Hypothalamus (tissue), 51 donors: ENCODE measurements around the gene ZNF385A.
"Not testable (repeated sequence)": the region's sequence is repeated elsewhere in the genome, so short reads cannot be mapped to it uniquely, and the experiment has no call there.

ENCODE experiments used
- DNase-seq, 51 donors: peaks; one replicate each; lab custom pipeline; 2025; lab: John Stamatoyannopoulos, UW

ZNF385A gene

DNA sequence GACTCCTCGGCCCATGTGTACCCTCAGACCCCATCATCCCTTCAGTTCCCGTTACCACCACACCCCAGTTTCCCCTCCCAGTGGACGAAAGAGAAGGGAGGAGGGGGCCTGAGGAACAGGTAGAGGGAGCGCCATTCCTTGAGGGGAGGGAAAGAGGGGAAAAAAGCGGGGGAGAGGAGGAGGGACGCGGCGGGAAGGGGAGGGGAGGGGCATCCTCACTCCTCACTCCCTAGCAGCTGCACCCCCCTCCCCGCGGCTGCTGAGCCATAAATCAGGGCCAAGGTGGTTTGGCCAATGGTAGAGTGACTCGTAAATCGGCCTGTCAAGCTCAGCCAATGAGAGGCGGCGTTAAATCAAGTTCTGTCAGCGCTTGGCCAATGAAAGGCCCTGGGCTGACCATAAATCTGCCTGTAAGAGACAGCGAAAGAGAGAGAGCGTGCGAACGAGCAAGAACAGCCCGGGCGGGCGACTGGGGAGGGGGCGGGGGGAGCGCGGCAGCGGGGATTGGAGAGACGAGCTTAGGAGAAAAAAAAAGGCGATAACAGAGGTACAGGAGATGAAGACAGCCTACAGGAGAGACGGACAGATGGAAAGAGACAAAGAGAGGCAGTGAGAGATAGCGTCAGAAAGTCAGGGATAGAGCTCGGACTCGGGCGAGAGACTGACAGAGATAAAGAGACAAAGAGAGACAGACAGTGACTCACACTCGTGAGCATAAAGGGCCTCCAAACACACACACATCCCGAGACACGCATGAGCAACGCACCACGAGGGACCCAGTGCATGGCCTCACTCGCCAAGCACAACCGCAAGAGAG lies 25.4 kb downstream of the ZNF385A start:
- DNase-seq, result peak; percentile 62 to 99 (median 95)

GRCh38 chr12:54358191-54358944 lies 26.2 kb downstream of the ZNF385A start:
- peak in 18 of 51 donors; percentile 14 to 58 (median 29) for DNase-seq

DNA sequence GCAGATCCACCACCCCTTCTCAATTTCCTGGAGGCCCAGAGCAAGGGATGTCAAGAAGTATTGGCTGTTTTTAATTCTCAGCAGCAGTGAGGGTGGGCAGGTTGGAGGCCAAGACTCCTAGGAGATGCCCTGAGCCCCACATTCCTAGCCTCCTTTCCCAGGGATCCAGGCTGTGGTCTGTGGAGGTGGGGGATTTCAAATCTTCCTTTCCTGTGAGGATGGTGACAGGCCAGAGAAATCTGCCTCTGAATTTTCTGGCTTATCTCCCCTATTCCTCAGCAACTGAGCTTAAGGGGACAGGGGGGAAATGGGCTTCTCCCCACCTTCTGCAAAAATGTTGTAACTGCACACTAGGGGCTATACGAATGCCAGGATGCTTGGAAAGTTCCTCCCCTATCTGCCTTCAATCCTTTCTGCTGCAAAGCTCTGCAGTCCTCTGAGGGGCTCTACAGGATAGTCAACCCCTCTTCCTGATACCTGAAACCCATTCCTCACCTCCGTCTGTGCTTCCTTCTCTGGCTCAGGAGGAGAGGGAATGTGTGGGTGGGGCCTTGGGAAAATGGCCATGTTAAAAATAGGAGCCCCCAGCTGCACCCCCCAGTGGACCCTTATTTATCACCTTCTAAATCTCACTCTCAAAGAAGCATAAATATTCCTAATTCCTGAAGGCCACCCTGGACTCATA lies 26.9 kb downstream of the ZNF385A start:
- DNase-seq, result no peak

DNA sequence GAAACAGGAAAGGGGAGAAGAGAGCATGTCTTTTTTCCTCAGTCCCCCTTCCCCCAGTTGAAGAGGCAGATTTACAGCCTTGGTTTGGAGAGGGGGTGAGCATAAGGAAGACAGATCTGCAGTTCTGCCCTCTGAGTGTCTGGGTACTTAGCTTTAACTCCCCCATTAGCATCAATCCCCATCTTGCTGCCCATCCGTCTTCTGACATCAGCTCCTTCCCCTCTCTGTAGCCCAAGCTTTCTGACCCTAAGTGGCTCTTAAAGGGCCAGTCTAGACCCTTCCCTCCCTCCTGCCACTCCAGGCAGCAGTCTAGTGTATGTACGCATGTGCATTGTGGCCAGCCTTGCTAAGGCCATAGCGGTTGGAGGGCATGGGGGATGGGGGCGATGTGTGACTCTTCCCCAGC lies 27.6 kb downstream of the ZNF385A start:
- DNase-seq, result no peak

DNA sequence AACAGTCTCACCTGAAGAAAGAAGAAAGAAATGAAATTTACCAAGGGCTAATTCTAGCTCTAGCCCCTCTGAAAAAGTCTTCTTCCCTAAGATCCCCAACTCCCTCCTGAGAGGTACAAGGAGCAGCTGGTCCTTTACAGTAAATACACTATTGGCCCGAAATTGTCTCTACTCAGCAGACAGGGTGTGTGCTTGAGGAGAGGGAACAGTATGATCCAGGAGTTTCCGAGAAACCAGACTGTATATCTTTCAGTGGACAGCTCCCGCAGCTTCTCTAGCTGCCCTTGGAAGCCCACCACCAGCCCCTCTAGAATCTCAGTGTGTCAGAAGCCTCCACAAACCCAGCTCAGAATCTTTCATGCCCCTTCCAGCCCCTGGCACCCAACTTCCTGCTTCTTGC lies 28.3 kb downstream of the ZNF385A start:
- no peak for DNase-seq

DNA sequence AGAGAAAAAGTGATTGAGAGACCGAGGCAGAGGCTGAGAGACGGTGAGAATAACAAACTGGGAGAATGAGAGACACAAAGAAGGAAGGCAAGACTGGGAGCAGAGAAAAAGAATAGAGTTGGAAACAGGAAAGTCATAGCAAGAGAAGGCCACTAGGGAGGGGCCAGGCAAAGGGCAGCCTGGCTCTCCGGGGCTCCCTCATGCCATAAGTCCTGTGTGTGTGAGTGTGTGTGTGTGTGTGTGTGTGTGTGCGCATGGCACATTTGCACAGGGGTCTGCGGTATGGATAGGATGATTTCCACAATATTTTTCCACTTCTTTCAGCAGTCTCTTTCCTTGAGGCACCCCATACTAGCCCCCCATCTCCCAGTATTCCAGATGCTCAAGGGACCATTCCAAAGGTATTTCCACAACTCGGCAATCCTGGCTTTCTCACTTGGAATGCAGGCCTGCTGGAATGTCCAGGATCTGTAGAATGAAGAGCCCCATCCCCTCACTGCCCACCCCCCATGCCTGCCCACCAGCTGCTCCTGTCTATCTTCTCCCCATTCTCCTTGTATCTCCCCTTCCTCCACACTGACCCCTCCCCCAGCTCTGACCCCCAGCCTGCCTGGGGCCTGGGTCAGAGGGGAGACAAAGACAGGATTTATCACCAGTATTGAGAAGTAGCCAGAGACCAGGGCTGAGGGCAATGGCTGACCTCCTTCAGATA lies 29.3 kb downstream of the ZNF385A start:
- no peak for DNase-seq

GRCh38 chr12:54354271-54354670 lies 30.3 kb downstream of the ZNF385A start:
- not testable (repeated sequence) for DNase-seq

- peak in 32 of 51 donors; percentile 15 to 80 (median 48) for DNase-seq
Observed at GRCh38 chr12:54352891-54353874, 31.4 kb downstream of the ZNF385A start.

GRCh38 chr12:54352022-54352531 lies 32.5 kb downstream of the ZNF385A start:
- peak in 44 of 51 donors; percentile 23 to 86 (median 70) for DNase-seq

- peak in 1 of 51 donors; percentile 55 for DNase-seq
Observed at GRCh38 chr12:54351341-54351740, 33.2 kb downstream of the ZNF385A start.

- DNase-seq, result no peak
Observed at GRCh38 chr12:54350743-54351142, 33.8 kb downstream of the ZNF385A start.

DNA sequence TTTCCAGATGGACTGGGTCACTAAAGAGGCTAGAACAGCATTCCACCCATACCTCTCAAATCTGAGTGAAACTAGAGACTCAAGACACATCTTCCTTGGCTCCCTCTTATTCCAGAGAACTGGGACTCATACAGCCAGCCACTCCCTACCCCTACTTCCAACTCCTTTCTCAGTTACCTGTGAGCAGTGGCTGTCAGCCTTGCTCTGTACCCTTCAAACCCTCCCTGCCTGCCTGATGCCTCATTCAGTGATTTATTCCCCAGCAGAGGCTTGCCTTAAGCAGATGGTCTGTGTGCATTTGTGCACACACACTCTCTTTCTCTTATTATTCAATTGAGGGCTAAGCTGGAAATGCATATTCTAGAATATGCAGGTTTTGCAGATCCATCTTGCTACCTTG lies 34.9 kb downstream of the ZNF385A start:
- DNase-seq, result peak in 1 of 51 donors; percentile 20

GRCh38 chr12:54349036-54349435 lies 35.5 kb downstream of the ZNF385A start:
- peak in 1 of 51 donors; percentile 23 for DNase-seq

DNA sequence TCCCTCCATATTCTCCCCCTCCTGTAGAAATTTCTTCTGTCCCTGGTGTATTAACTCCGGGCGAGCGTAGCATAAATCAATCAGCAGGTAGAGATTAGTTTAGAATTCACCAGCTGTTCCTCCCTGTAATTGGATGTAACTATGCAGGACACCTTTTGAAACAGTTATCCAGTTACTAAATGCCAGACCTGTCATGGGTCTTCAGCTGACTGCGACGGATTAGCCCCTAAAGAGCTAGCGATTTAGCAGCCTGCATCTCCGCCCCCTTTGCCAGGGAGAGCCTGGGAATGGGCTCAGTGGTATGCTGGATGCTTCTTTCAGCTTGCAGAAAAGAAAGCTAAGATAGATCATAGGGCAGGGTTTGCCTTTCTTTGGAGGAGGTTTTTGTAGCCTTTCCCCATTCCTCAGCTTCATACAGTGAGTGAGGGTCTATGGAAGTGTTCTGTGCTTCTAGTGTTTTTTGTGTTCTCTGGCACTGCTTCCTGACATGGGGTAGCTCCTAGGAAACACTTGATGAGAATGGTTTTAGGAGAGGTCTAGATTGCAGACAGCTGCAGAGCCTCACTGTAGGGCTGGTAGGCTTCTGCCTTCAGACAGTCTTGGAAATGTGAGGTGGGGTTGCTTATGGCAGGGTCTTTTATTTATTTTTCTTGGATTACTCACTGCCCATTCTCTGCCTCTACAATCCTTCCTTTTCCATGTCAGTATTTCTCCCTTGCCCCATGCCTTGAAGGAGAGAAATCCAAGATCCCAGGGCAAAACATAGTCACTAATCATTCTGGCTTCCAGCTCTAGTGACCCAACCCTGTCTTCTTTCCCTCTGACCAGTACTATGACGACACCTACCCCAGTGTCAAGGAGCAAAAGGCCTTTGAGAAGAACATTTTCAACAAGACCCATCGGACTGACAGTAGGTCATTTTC lies 42.9 kb downstream of the ZNF385A start:
- no peak for DNase-seq

DNA sequence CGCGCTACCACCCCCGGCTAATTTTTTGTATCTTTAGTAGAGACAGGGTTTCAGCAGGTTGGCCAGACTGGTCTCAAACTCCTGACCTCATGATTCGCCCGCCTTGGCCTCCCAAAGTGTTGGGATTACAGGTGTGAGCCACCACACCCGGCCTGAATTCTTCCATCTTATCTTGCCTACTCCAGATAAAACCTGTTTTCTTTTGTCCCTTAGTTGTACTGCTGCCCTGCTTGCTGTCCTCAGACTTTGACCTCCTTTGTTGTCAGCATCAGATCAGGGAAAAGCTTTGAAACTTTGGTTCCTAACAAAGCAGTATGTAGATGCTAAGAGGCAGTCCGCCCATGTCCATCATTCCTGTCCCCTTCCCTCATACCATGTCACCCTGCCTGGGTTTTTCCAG lies 43.7 kb downstream of the ZNF385A start:
- DNase-seq, result no peak

GRCh38 chr12:54338698-54339296 lies 45.7 kb downstream of the ZNF385A start:
- no peak for DNase-seq

DNA sequence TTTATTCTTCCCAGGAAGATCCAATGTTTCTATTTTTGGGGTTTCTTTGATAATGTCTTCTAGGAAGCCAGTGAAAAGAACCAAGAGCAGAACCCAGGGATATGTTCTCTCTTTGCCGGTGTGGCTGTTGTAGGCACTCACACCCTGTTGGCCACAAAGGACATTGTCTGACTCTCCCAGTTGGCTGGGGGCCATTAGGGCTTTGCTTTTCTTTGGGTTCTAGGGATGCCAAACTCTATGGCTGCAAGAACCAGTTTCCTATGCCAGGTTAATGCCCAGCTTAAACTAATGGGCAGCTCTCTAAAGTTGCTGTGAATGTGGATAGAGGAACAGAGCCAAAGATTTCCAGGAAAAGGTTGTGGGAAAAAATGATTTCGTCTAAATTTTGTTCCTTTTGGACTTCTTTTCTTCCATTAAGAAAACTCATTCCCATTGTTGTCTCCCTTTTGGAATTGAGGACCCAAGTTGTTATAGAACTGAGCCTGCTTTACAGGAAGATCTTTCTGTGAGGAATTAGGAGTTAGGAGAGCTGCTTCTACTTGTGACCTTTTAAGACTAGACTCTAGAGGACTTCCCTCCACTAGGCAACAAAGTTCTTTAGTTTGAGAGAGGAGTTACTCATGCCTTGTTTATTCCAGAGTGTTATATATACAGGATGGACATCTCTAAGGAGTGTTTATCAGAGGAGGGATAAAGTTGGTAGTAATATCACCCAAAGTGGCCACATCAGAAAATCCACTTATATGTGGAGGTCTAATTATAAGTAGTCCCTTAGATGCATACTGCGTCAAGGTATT lies 46.5 kb downstream of the ZNF385A start:
- DNase-seq, result peak in 14 of 51 donors; percentile 3 to 41 (median 14)
